Neutrophil (primary cell): ENCODE measurements around the gene SMLR1.

Experiments used
- H3K27ac ChIP-seq: fragments of 200-600 bp; sonication (generic); 2 replicates; pipeline ENCODE4 v1.5.1; 2016; ENCODE audit warnings: mild to moderate bottlenecking, moderate library complexity
- H3K27me3 ChIP-seq: fragments of 200-600 bp; sonication (generic); 2 replicates; pipeline ENCODE4 v1.6.0; 2016; ENCODE audit warnings: mild to moderate bottlenecking
- H3K36me3 ChIP-seq: fragments of 200-600 bp; sonication (generic); 2 replicates; pipeline ENCODE4 v1.5.1; 2017
- H3K4me1 ChIP-seq, 2 experiments: fragments of 200-600 bp in 1 of 2; sonication (generic) in 1 of 2; 1 replicate in 1 of 2; 2 replicates in 1 of 2; pipeline versions ENCODE4 v1.5.1 to v1.6.1; 2013 to 2016; ENCODE audit warnings: low read depth in 1 of 2, low read length in 1 of 2, mild to moderate bottlenecking in 1 of 2, moderate library complexity in 1 of 2; ENCODE audit not compliant: control insufficient read depth in 1 of 2, insufficient read depth in 1 of 2
- H3K4me3 ChIP-seq, 2 experiments: fragments of 200-600 bp in 1 of 2; sonication (generic) in 1 of 2; 1 replicate in 1 of 2; 2 replicates in 1 of 2; pipeline ENCODE4 v1.5.1; 2013 to 2016; ENCODE audit warnings: low read depth in 1 of 2, low read length in 1 of 2, mild to moderate bottlenecking in 1 of 2, moderate library complexity in 1 of 2
- H3K9me3 ChIP-seq: fragments of 200-600 bp; sonication (generic); 2 replicates; pipeline ENCODE4 v1.5.1; 2016
- CTCF ChIP-seq: fragments of 200-600 bp; sonication (generic); IDR thresholded peaks from 2 replicates; pipeline ENCODE4 v1.5.1; 2016; ENCODE audit warnings: antibody characterized with exemption

Gene SMLR1

GRCh38 chr6:130879826-130880225 is 52.6 kb downstream of the SMLR1 start:
- Histone ChIP-seq H3K27ac (no peak overlapping the region), H3K36me3 (no peaks in the 10 kb centered on the region), H3K4me3 (no peak overlapping the region), H3K27me3 (no peaks in the 10 kb centered on the region), H3K9me3 (no peaks in the 10 kb centered on the region), H3K4me1 (no peaks in the 10 kb centered on the region)
- TF ChIP-seq CTCF = no peak

GRCh38 chr6:130882370-130882769 is 55.2 kb downstream of the SMLR1 start:
- Histone ChIP-seq H3K4me3 (no peak overlapping the region), H3K36me3 (no peaks in the 10 kb centered on the region)
- TF ChIP-seq CTCF = no peak

GRCh38 chr6:130885392-130886192 is 58.4 kb downstream of the SMLR1 start:
- peak; percentile 45 for TF ChIP-seq CTCF
- no peaks in the 10 kb centered on the region for H3K4me1 ChIP-seq
- no peaks in the 10 kb centered on the region for H3K27me3 ChIP-seq
- no peak overlapping the region for H3K27ac ChIP-seq
- H3K9me3 ChIP-seq = no peaks in the 10 kb centered on the region
- no peaks in the 10 kb centered on the region for H3K36me3 ChIP-seq
- H3K4me3 ChIP-seq = no peak overlapping the region

More at GRCh38 chr6:130882370-130882769, 55.2 kb downstream of the SMLR1 start:
- Histone ChIP-seq H3K9me3 (no peaks in the 10 kb centered on the region), H3K4me1 (no peaks in the 10 kb centered on the region), H3K27ac (no peak overlapping the region), H3K27me3 (no peaks in the 10 kb centered on the region)
